Femur (tissue), 1 donor: Measurements from ENCODE around the gene ECSCR.
A peak's percentile ranks its signal among the peaks of the same experiment; 100 is the strongest.
"Not testable (repeated sequence)": the region's sequence is repeated elsewhere in the genome, so short reads cannot be mapped to it uniquely, and the experiment has no call there.

ENCODE experiments used
- DNase-seq: peaks from one replicate; pipeline ENCODE4 v3.0.0-alpha.2; 2017

Gene ECSCR

GRCh38 chr5:139443831-139444453 is 18.6 kb downstream of the ECSCR start:
- DNase-seq = no peak

- not testable (repeated sequence) for DNase-seq
These were observed 22.1 kb downstream of the ECSCR start for GRCh38 chr5:139440416-139440815.

- DNase-seq = peak; percentile 96
These were observed 23.3 kb downstream of the ECSCR start, which contains the start of gene DNAJC18 for GRCh38 chr5:139439013-139439903. Gene DNAJC18, minus strand, starts transcription at chr5:139439525. Its CDS starts 80 bp downstream, at chr5:139439445.

GRCh38 chr5:139438707-139439012 is 23.9 kb downstream of the ECSCR start:
- DNase-seq = no peak

DNA sequence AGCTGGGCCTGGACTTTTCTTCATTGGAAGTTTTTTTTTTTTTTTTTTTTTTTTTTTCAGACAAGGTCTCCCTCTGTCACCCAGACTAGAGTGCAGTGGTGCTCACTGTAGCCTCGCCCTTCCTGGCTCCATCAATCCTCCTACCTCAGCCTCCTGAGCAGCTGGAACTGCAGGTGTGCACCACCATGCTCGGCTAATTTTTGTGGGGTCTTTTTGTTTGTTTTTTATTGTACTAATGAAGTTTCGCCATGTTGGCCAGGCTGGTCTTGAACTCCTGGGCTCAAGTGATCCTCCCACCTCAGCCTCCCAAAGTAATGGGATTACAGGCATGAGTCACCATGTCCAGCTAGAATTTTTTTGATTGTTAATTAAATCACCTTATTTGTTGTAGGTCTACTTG is 26.9 kb downstream of the ECSCR start:
- DNase-seq = no peak

DNA sequence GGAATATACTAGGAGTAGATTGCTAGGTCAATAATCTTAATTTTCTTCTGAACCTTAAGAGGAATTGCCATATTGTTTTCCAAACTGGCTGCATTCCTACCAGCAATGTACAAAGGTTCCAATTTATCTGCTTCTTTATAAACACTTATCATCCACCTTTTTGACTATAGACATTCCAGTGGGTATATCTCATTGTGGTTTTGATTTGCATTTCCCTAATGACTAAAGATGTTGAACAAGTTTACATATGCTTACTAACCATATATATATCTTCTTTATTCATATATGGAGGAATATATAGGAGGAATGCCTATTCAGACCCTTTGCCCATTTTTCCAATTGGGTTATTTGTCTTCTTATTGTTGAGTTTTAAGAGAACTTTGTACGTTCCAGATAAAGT is 30.8 kb downstream of the ECSCR start:
- DNase-seq = no peak

- DNase-seq = no peak
These were observed 32.5 kb downstream of the ECSCR start for GRCh38 chr5:139430015-139430414.

GRCh38 chr5:139426203-139426885 is 36.2 kb downstream of the ECSCR start:
- no peak for DNase-seq

DNA sequence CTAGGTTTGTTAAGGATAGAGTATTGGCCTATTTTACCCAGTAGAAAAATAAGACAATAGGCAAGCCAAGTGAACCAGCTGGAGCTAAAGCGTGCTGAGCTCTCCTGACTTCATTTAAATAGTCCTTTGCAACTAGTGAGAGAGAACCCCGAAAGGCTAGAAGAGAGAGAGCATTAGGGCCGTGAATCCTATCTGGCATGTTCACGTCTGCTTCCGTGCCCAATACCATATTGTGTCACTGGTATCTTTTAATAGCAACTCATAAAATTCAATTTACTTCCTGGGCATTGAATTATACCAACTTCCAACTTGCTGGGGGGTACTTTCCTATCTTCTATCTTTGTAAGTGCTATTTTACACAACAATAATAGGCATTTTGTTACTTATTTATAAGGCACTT is 37.0 kb downstream of the ECSCR start:
- no peak for DNase-seq

DNA sequence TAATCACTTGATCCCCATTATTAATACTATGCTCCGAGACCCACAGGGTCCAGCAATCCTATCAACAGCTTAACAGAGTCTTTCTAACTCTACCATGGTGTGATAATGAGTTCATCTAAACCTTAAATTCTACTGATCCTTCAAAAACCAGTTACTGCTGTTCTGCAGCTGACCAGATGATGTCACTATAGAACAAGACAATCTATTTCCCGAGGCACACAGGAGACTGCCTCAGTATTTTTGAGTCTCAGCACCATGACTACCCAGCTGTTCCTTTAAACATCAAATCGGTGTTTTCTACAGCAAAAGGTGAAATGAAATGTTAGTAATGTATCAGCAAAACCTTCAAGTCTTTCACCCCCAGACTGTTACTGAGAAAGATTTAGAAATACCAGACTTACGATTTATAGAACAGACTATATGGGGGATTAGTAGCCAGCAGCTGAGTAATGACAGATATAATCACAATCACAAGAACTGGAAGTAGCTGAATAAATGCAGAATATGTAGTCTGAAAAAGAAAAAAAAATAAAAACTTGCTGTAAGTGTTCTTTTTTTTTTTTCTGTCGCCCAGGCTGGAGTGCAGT is 40.1 kb downstream of the ECSCR start:
- peak; percentile 56 for DNase-seq

DNA sequence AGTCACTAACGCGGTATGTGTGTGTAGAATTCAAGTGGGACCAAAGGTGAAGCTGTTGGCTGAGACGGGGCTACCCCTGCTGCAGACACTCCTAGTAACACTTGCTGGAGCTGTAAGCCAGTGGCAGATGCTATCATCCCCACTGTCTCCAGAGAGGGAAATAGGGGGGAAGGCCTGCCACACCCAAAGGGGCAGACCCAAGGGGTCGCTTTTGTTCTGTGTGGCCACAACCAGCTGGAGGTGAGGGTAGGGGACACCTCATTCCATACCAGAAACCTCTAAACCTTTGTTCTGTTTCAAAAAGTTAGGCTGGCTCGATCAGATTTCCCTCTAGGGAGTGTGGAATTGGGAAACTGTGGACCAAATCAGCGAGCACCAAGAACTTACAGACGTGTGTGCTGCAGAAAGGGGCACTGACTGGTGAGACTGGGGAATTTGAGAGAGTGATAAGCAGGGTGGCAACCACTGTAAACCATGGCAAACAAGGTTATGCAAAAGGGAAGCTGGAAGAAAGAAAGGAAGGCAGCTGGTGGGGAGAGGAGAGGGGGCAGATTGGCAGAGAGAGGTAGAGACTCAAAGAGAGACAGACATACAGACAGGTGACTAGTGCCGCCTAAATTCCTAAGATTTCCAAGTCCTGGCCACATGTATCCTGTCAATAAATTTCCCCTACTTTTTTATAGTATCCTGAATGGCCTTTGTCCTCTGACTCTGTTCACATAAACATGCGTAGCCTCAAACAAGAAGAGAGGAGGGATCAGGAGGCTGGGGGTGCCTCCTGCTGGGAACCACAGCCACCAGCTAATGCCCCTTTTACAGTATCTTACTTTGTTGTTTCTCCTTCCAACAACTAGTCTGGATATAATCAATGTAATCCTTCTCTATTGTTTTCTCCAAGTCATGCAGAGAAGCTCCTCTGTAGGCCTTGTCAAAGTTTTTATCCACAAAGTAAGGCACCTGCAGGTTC is 43.0 kb downstream of the ECSCR start:
- no peak for DNase-seq

- DNase-seq = no peak
These were observed 43.8 kb downstream of the ECSCR start for GRCh38 chr5:139418793-139419192.

- DNase-seq = peak; percentile 51
These were observed 45.3 kb downstream of the ECSCR start for GRCh38 chr5:139417214-139417613.

GRCh38 chr5:139416651-139417050 is 45.9 kb downstream of the ECSCR start:
- no peak for DNase-seq

GRCh38 chr5:139415869-139416268 is 46.7 kb downstream of the ECSCR start:
- DNase-seq = no peak

DNA sequence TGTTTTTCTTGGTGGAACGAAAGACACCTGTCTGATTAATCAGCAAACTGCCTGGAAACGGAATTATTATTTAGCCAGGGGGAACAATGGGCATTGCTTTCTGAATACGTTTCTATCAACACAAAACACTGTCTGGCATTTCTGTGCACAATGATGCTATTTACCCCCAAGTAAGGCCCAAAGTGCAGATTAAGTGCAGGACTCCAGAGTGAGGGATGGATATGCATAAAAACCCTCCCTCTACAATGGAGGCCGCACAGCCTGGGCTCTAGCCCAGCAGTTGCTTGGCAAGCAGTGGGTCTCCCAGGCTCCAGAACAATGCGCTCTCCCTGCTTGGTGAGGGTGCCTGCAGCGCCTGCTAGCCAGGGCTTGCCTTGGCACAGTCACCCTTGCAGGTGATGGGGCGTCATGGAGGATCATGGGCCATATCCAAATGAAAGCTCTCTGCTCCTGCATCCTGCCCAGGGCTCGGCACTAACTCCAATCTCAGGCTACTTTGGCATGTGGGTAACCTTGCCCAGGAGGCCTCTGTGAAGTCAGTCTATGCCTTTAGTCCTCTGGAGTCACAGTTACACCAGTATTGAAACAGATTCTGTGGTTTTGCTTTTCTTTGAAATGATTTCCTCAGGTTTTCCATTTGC is 47.2 kb downstream of the ECSCR start:
- DNase-seq = peak; percentile 32

DNA sequence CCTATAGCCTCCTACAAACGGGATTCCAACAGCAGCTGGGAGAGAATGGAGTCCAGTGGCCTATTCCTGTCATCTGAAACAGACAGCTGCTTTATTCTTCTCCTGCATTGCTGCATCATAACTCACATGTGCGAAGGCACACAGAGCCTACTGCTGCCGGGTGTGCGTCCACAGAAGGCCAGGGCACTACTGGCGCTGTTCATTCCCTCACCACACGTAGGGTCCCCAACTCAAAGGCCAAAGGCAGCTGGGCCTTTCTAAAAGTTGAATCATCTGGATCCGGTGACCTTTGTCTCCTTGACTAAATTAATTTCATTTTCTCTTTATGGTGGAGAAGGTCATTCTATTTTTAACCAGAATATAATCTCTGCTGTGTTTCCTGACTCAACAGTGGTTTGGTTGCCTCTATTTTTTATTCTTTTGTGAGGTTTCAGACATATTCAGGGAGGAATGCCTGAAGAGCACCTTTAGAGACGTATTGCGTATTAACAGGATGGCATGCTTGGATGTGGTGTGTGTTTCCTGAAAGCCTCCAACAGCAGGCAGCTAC is 47.9 kb downstream of the ECSCR start:
- DNase-seq = peak; percentile 67

DNA sequence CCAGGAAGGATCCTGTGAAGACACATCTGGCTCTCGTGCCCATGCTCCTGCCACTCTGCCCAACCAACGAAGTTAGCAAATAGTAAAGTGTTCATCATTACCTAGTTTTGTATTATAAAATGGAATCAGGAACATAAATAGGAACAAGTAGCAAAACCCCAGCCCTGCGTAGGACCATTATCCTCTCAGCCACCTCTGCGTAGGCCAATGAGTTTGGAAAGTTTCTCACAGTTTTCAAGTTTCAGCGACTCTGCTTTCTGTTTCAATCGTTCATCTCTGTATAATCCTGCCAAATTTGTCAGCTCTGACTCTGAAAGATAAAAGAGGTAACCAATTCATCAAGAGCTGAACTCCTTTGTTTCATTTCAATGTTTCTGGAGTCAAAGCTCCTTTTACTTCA is 48.6 kb downstream of the ECSCR start:
- DNase-seq = no peak

GRCh38 chr5:139413153-139413552 is 49.4 kb downstream of the ECSCR start:
- no peak for DNase-seq

DNA sequence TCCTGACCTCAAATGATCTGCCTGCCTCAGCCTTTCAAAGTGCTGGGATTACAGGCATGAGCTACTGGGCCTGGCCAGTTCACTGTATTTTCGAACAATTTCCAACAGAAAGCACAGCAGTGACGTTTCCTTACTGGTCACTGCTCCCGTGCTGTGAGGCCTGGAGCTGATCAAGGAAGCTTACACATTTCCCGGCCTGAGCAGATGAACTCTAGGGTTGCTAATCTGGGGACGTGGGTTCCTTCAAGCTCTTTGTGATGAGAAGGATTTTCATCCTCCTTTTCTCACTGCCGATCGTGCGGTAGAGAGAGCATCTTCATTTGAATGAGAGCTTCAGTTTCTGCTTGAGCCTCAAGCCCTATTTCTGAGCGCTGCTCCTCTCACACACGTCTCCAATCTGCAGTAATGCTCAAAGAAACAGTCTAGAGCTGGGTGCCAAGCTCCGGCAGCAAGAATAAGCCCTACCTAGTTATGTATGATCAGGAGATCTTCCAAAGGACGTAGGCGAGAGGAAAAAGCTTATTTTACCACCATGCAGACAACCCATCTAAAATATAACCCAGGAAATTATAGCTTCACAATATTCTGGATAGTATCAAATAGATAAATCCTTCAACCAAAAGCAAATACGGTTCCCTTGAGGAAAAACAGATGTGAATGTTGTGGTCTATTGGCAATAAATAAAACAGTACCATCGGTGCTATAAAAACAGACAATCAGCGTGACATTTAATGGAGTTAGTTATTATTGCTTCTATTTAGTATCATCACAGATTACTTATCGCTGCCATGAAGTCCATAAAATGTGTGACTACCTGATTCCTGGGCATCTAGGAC is 51.3 kb downstream of the ECSCR start:
- DNase-seq = no peak
